ENCODE data around the gene GON4L. TPM values are rescaled to one million over a fixed set of nuclear protein-coding genes. Genes with fewer than 3 reads are reported as not detected.
"Not testable (repeated sequence)": the region's sequence is repeated elsewhere in the genome, so short reads cannot be mapped to it uniquely, and the experiment has no call there.

The GON4L gene
- total RNA-seq, result 10 to 100 TPM; 62.7 to 65.0 TPM

GRCh38 chr1:155856975-155857930 lies at the start of gene GON4L:
Gene GON4L (minus strand): TSS chr1:155857214. CDS start chr1:155853780, 3,434 bp downstream.
- peaks cover 13% of the 10 kb centered on the region for H3K4me1 Mint-ChIP-seq
- peaks cover 69% of the 10 kb centered on the region for H3K36me3 Mint-ChIP-seq (ENCODE audit: low read depth)
- peak within 1 kb of the TSS; percentile 96 for H3K27ac Mint-ChIP-seq
- H3K9me3 Mint-ChIP-seq, result no peaks in the 10 kb centered on the region
- ATAC-seq (replicated peaks), result peak; percentile 64
- H3K4me3 Mint-ChIP-seq, result peak within 1 kb of the TSS; percentile 91
- no peaks in the 10 kb centered on the region for H3K27me3 Mint-ChIP-seq

DNA sequence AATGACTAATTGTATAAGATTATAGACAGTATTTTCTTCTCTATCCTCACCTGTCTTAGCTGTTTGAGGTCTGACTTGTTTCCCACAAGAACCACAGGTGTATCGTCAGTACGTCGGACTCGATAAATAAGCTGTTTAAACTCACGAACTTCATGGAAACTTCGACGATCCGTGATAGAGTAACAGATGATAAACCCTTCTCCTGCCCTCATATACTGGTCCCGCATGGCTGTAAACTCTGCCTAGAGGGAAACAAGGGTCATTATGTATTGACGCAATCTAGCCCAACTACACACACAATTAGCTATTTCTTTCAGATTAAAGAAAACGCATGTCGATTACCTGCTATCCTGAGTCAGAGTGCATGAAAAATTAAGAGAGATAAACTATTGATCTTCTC lies 47.2 kb upstream of the GON4L start:
- H3K27me3 Mint-ChIP-seq, result no peaks in the 10 kb centered on the region
- H3K36me3 Mint-ChIP-seq (ENCODE audit: low read depth), result peaks cover 62% of the 10 kb centered on the region
- H3K27ac Mint-ChIP-seq, result no peak overlapping the region
- no peaks in the 10 kb centered on the region for H3K9me3 Mint-ChIP-seq
- ATAC-seq (replicated peaks), result no peak
- H3K4me1 Mint-ChIP-seq, result peaks cover 5% of the 10 kb centered on the region
- H3K4me3 Mint-ChIP-seq, result no peak overlapping the region

DNA sequence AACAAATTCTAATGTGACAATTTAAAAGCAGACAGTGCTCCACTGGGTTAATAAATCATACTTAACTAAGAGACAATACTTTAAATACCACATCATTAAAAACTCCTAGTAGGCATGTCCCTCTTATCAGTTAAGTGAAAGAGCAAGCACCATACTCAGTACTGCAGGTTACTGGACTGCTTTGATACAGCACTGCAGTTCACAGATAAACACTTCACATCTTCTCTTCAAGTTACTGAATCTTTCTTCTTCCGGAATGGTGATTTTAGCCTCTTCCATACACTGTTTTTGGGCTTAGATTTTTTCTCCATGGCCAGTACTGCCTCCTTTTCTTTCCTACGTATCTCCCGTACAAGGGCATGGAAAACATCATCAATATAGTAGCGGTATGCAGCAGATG lies 43.1 kb upstream of the GON4L start:
- peaks cover 5% of the 10 kb centered on the region for H3K4me1 Mint-ChIP-seq
- H3K9me3 Mint-ChIP-seq, result no peaks in the 10 kb centered on the region
- H3K4me3 Mint-ChIP-seq, result no peak overlapping the region
- no peak overlapping the region for H3K27ac Mint-ChIP-seq
- peaks cover 100% of the 10 kb centered on the region for H3K36me3 Mint-ChIP-seq (ENCODE audit: low read depth)
- no peak for ATAC-seq (replicated peaks)
- H3K27me3 Mint-ChIP-seq, result no peaks in the 10 kb centered on the region

DNA sequence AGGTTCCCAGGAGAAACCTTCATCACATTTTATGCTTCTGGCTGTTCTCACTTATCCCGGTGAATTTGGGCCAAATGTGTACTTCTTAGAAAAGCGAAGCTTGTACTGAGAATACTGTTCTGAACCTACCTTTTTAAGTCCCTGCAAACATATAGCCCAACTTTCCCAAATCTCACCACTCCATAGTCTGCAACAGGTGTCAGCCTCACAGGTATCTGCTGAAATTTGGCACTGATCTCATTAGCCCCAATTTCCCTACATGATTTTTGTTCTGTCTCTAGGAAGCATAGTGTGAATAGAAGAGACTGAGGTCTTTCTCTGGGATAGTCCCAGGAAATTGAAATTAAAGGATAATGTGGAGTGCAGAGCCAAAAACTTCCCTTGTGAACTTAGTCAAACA lies 42.7 kb upstream of the GON4L start:
- peaks cover 4% of the 10 kb centered on the region for H3K4me1 Mint-ChIP-seq
- no peak overlapping the region for H3K4me3 Mint-ChIP-seq
- H3K27me3 Mint-ChIP-seq, result no peaks in the 10 kb centered on the region
- no peak overlapping the region for H3K27ac Mint-ChIP-seq
- no peak for ATAC-seq (replicated peaks)
- H3K36me3 Mint-ChIP-seq (ENCODE audit: low read depth), result peaks cover 95% of the 10 kb centered on the region
- no peaks in the 10 kb centered on the region for H3K9me3 Mint-ChIP-seq

DNA sequence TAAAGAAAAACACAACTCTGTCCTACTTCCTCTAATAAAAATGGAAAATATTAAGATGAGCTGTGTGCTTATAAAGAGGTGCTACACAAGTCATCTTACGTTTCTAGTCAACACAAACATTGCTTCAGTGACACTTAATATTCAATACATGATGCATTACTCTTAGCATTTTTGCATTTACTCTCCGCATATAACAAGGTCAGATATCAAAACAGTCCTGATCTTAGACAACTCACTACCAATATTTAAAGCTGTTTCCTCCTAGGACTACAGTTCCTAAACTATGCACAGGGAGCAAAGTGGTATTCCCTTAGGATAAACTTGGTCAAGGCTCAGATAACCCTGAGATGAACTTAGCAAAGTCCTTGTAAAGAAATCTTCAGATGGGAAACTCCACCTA lies 41.9 kb upstream of the GON4L start:
- ATAC-seq (replicated peaks), result no peak
- Mint-ChIP-seq H3K27ac (no peak overlapping the region), H3K27me3 (no peaks in the 10 kb centered on the region)

DNA sequence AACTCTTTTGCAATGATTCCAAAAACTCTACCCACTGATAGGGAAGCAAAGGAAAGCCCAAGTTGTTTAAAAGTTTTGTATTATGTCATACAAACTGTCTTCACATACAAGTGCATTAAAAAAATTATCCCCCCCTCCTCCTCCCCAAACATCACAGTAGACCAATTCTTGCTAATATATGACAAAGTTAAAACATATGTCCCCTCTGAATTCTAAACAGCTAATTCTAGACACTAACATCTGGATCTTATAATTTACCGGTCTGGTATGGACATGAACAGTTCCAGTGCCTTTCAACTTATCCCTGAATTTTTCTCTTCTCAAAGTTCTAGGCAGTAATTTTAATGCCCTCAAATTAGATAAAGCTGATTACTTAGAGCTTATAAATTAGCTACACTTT lies 40.7 kb upstream of the GON4L start:
- no peak overlapping the region for H3K27ac Mint-ChIP-seq
- H3K27me3 Mint-ChIP-seq, result no peaks in the 10 kb centered on the region
- H3K4me3 Mint-ChIP-seq, result no peak overlapping the region
- H3K4me1 Mint-ChIP-seq, result peaks cover 7% of the 10 kb centered on the region
- ATAC-seq (replicated peaks), result no peak
- peaks cover 75% of the 10 kb centered on the region for H3K36me3 Mint-ChIP-seq (ENCODE audit: low read depth)
- H3K9me3 Mint-ChIP-seq, result no peaks in the 10 kb centered on the region

More for the DNA sequence above, 41.9 kb upstream of the GON4L start:
- Mint-ChIP-seq H3K36me3 (ENCODE audit: low read depth) (peaks cover 87% of the 10 kb centered on the region), H3K4me3 (no peak overlapping the region), H3K9me3 (no peaks in the 10 kb centered on the region), H3K4me1 (no peaks in the 10 kb centered on the region)

DNA sequence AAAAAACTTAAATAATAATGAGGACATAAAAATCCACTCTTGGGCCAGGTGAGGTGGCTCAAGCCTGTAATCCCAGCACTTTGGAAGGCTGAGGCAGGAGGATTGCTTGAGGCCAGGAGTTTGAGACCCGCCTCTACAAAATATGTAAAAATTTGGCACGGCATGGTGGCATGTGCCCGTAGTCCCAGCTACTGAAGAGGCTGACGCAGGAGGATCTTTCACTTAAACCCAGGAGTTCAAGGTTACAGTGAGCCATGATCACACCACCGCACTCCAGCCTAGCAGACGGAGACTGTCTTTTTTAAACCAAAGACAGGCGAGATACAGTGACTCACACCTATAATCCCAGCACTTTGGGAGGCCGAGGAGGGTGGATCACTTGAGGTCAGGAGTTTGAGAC lies 39.5 kb upstream of the GON4L start:
- not testable (repeated sequence) for H3K4me3 Mint-ChIP-seq; H3K9me3 Mint-ChIP-seq; H3K4me1 Mint-ChIP-seq; ATAC-seq (replicated peaks); H3K27ac Mint-ChIP-seq; H3K27me3 Mint-ChIP-seq
- peaks cover 63% of the 10 kb centered on the region for H3K36me3 Mint-ChIP-seq (ENCODE audit: low read depth)

- ATAC-seq (replicated peaks); H3K4me3 Mint-ChIP-seq; H3K4me1 Mint-ChIP-seq; H3K27ac Mint-ChIP-seq; H3K27me3 Mint-ChIP-seq; H3K9me3 Mint-ChIP-seq: not testable (repeated sequence)
- H3K36me3 Mint-ChIP-seq (ENCODE audit: low read depth), result peaks cover 54% of the 10 kb centered on the region
These were observed 38.6 kb upstream of the GON4L start for GRCh38 chr1:155895617-155896016.

DNA sequence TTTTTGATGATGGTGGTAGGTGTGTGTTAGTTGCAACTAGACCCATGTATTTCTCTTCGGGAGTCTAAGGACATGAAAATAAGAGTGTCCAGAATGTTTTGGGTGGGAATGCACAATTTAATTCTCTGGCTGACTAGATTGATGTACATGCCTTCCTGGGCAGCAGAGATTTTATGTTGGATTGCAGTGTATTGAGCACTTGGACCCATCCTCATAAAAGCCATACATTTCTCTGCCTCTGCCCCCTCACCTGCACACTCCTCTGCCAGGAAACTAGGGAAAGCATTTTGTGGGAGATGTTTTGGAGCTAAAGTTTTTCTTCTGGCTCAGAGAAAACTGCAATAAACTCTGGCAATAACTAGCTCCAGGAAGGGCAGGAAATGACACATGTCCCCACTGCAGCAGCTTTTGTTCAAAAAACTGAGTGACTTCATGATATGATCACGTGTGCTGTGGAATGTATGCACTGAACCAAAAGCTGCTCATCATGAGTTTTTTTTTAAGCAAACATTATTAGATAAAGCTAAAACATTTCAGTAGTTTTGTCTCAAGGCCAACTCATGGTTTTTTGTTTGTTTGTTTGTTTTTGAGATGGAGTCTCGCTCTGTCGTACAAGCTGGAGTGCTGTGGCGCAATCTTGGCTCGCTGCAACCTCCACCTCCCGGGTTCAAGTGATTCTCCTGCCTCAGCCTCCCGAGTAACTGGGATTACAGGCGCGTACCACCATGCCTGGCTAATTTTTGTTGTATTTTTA lies 36.6 kb upstream of the GON4L start:
- ATAC-seq (replicated peaks), result peak; percentile 94
- peak overlapping the region; percentile 61 for H3K4me3 Mint-ChIP-seq
- H3K4me1 Mint-ChIP-seq, result peaks cover 7% of the 10 kb centered on the region
- H3K9me3 Mint-ChIP-seq, result no peaks in the 10 kb centered on the region
- peak overlapping the region; percentile 89 for H3K27ac Mint-ChIP-seq
- H3K36me3 Mint-ChIP-seq (ENCODE audit: low read depth), result peaks cover 34% of the 10 kb centered on the region
- H3K27me3 Mint-ChIP-seq, result no peaks in the 10 kb centered on the region

DNA sequence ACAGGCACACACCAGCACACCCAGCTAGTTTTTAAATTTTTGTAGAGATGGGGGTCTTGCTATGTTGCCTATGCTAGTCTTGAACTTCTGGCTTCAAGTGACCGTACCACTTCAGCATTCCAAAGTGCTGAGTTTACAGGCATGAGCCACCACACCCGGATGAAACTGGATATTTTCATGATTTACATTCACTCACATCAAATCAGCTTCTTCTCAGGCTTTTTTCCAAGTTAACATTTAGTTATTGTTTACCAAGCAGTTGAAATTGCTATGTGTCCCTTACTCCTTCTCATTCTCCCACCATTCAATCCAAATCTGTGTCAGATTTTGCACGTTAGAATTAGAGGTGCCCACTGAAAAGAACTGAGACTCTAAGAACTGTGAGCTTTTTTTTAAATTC lies 35.8 kb upstream of the GON4L start:
- Mint-ChIP-seq H3K36me3 (ENCODE audit: low read depth) (peaks cover 29% of the 10 kb centered on the region), H3K27me3 (no peaks in the 10 kb centered on the region), H3K9me3 (no peaks in the 10 kb centered on the region), H3K4me3 (peak overlapping the region; percentile 61), H3K27ac (peak overlapping the region; percentile 89), H3K4me1 (peaks cover 7% of the 10 kb centered on the region)
- no peak for ATAC-seq (replicated peaks)

GRCh38 chr1:155890251-155890650 lies 33.2 kb upstream of the GON4L start:
- Mint-ChIP-seq H3K4me1 (peaks cover 7% of the 10 kb centered on the region), H3K4me3 (no peak overlapping the region), H3K36me3 (ENCODE audit: low read depth) (peaks cover 26% of the 10 kb centered on the region), H3K27me3 (no peaks in the 10 kb centered on the region), H3K27ac (no peak overlapping the region), H3K9me3 (no peaks in the 10 kb centered on the region)
- ATAC-seq (replicated peaks), result no peak

DNA sequence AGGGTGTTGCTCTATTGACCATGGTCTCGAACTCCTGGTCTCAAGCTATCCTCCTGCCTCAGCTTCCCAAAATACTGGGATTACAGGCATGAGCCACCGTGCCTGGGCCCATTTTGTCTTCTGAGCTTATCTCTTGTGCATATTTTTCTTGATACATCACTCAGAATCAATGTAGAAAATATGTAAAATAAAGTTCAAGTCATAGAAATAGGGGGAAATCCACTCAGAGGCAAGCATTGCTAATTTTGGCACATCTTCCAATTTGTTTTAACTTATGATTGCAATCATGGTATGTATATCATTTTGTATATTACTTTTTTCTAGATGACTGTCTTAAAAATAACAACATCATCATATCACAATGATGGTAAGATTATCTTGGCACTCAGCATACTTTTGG lies 32.6 kb upstream of the GON4L start:
- Mint-ChIP-seq H3K9me3 (no peaks in the 10 kb centered on the region), H3K4me3 (no peak overlapping the region), H3K27ac (no peak overlapping the region), H3K36me3 (ENCODE audit: low read depth) (peaks cover 29% of the 10 kb centered on the region), H3K27me3 (no peaks in the 10 kb centered on the region), H3K4me1 (peaks cover 7% of the 10 kb centered on the region)
- no peak for ATAC-seq (replicated peaks)

DNA sequence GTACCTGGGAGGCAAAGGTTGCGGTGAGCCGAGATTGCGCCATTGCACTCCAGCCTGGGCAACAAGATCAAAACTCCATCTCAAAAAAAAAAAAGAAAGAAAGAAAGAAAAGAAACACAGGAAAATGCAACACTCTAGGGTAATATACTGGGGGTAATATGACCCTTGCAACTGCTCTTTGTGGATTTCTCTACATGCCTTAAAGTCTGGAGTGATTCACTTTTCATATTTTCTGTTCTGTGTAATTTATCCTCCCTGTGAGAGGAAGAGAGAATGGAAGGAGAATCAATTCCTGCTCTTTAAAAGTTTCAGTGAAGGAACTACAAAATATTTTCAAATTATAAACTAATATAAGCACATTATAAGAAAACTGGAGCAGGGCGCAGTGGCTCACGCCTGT lies 31.5 kb upstream of the GON4L start:
- no peak overlapping the region for H3K4me3 Mint-ChIP-seq
- H3K9me3 Mint-ChIP-seq, result no peaks in the 10 kb centered on the region
- peaks cover 38% of the 10 kb centered on the region for H3K36me3 Mint-ChIP-seq (ENCODE audit: low read depth)
- no peak overlapping the region for H3K27ac Mint-ChIP-seq
- H3K4me1 Mint-ChIP-seq, result peaks cover 6% of the 10 kb centered on the region
- no peak for ATAC-seq (replicated peaks)
- no peaks in the 10 kb centered on the region for H3K27me3 Mint-ChIP-seq

DNA sequence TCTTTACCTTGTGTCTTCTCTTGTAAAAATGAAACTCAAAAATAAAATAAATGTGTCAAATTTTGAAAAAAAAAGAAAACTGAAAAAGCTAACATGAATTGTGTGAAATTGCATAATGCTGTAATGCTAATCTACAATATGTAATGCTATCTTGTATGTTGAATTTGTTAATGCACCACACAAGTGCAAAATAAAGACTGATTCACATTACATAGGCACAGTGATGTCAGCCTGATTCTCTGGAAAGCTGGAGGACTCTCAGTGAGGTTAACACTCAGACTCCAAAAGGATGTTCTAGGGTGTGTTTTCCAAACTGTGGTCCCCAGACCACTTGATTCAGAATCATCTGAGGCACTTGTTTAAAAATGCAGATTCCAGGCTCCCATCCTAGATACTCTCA lies 28.0 kb upstream of the GON4L start:
- H3K27ac Mint-ChIP-seq, result no peak overlapping the region
- no peak for ATAC-seq (replicated peaks)
- peaks cover 69% of the 10 kb centered on the region for H3K36me3 Mint-ChIP-seq (ENCODE audit: low read depth)
- H3K4me3 Mint-ChIP-seq, result no peak overlapping the region
- H3K27me3 Mint-ChIP-seq, result no peaks in the 10 kb centered on the region
- H3K9me3 Mint-ChIP-seq, result no peaks in the 10 kb centered on the region
- no peaks in the 10 kb centered on the region for H3K4me1 Mint-ChIP-seq

Measured in activated T-helper 17 cell treated with anti-CD3 and anti-CD28 coated beads, Interleukin-2, amount 50 U/mL, for 72 hours (primary cell).